ENCODE data around the gene APBB1IP.

The APBB1IP gene

DNA sequence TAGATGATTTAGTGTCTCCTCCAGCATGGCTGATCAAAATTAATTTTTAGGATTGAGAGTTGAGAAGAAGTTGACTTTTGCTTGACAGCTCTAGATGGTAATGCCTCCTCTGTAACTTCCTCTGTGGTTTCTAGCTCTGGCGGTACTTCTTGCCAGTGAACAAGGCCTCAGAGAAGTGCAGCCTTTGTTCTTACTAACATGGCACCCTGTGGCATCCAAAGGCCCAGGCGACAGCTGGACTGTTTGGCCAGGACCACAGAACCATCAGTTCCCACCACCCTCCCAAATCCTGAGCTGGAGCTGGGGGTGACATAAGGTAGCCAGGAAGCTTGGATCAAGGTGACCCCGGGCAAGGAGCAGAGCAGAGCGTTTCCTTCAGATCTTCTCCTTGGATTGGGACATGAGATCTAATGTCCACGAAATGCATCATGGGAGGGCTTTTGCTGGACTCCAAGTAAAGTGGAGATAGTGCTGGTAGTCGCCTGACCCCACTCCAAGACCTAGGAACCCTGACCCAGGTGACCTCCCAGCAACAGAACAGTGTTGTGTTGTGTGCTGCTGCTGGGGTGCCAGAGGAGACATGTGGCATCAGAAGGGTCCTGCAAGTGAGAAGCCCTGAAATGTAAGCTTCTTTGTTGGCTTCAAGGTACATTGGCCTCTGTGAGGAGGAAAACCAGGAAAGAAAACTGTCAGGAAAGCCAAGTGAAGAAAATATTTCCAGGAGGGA, 41.8 kb downstream of the APBB1IP start:
- peak in 1 of 2 experiments; percentile 77 for DNase-seq (ENCODE audit: low read depth in 1 of 2, low spot score in 1 of 2)
- Histone ChIP-seq H3K27me3 (ENCODE audit: insufficient read depth, poor library complexity, severe bottlenecking) (no peaks in the 10 kb centered on the region), H3K27ac (replicated peaks) (peak overlapping the region; percentile 77), H3K4me3 (replicated peaks; ENCODE audit: insufficient read depth, low read length) (no peak overlapping the region)
- TF ChIP-seq POLR2AphosphoS5 (IDR thresholded peaks at IDR 0.05; ENCODE audit: low read depth), result 0 out of 2 replicates have a peak, but pooled peaks have one; percentile 26
- no peak for TF ChIP-seq GABPA (IDR thresholded peaks at IDR 0.05; ENCODE audit: low read depth)
- TF ChIP-seq SPI1 (IDR thresholded peaks at IDR 0.05; ENCODE audit: borderline replicate concordance, low read depth), result peak; percentile 38; the same call in 1 of the 2 replicates
- TF ChIP-seq, protein P1, sequence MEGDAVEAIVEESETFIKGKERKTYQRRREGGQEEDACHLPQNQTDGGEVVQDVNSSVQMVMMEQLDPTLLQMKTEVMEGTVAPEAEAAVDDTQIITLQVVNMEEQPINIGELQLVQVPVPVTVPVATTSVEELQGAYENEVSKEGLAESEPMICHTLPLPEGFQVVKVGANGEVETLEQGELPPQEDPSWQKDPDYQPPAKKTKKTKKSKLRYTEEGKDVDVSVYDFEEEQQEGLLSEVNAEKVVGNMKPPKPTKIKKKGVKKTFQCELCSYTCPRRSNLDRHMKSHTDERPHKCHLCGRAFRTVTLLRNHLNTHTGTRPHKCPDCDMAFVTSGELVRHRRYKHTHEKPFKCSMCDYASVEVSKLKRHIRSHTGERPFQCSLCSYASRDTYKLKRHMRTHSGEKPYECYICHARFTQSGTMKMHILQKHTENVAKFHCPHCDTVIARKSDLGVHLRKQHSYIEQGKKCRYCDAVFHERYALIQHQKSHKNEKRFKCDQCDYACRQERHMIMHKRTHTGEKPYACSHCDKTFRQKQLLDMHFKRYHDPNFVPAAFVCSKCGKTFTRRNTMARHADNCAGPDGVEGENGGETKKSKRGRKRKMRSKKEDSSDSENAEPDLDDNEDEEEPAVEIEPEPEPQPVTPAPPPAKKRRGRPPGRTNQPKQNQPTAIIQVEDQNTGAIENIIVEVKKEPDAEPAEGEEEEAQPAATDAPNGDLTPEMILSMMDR (IDR thresholded peaks at IDR 0.05; ENCODE audit: insufficient read depth, low read length), result no peak
- TF ChIP-seq, protein P2, sequence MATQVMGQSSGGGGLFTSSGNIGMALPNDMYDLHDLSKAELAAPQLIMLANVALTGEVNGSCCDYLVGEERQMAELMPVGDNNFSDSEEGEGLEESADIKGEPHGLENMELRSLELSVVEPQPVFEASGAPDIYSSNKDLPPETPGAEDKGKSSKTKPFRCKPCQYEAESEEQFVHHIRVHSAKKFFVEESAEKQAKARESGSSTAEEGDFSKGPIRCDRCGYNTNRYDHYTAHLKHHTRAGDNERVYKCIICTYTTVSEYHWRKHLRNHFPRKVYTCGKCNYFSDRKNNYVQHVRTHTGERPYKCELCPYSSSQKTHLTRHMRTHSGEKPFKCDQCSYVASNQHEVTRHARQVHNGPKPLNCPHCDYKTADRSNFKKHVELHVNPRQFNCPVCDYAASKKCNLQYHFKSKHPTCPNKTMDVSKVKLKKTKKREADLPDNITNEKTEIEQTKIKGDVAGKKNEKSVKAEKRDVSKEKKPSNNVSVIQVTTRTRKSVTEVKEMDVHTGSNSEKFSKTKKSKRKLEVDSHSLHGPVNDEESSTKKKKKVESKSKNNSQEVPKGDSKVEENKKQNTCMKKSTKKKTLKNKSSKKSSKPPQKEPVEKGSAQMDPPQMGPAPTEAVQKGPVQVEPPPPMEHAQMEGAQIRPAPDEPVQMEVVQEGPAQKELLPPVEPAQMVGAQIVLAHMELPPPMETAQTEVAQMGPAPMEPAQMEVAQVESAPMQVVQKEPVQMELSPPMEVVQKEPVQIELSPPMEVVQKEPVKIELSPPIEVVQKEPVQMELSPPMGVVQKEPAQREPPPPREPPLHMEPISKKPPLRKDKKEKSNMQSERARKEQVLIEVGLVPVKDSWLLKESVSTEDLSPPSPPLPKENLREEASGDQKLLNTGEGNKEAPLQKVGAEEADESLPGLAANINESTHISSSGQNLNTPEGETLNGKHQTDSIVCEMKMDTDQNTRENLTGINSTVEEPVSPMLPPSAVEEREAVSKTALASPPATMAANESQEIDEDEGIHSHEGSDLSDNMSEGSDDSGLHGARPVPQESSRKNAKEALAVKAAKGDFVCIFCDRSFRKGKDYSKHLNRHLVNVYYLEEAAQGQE (IDR thresholded peaks at IDR 0.05; ENCODE audit: insufficient replicate concordance, low read depth), result no peak

DNA sequence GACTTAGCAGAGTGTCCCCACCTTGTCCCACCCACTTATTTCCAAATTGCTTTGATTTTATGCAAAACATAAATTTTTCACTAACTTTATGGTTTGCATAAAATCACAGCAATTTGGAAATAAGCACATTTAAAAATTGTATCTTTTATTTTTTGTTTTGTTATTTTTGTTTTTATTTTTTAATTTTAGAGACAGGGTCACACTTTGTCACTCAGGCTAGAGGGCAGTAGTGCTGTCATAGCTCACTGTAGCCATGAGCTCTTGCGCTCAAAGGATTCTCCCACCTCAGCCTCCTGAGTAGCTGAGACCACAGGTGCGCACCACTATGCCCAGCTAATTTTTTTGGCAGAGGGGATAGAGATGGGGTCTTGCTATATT, 43.2 kb downstream of the APBB1IP start:
- TF ChIP-seq, protein P1 (IDR thresholded peaks at IDR 0.05; ENCODE audit: insufficient read depth, low read length), result no peak
- TF ChIP-seq POLR2AphosphoS5 (IDR thresholded peaks at IDR 0.05; ENCODE audit: low read depth), result no peak
- no peak for TF ChIP-seq SPI1 (IDR thresholded peaks at IDR 0.05; ENCODE audit: borderline replicate concordance, low read depth)
- TF ChIP-seq, protein P2 (IDR thresholded peaks at IDR 0.05; ENCODE audit: insufficient replicate concordance, low read depth), result no peak
- TF ChIP-seq GABPA (IDR thresholded peaks at IDR 0.05; ENCODE audit: low read depth), result no peak
- H3K27me3 ChIP-seq (ENCODE audit: insufficient read depth, poor library complexity, severe bottlenecking), result no peaks in the 10 kb centered on the region
- no peak for DNase-seq (ENCODE audit: low read depth in 1 of 2, low spot score in 1 of 2)
- no peak overlapping the region for H3K4me3 ChIP-seq (replicated peaks; ENCODE audit: insufficient read depth, low read length)
- H3K27ac ChIP-seq (replicated peaks), result peak overlapping the region; percentile 77

DNA sequence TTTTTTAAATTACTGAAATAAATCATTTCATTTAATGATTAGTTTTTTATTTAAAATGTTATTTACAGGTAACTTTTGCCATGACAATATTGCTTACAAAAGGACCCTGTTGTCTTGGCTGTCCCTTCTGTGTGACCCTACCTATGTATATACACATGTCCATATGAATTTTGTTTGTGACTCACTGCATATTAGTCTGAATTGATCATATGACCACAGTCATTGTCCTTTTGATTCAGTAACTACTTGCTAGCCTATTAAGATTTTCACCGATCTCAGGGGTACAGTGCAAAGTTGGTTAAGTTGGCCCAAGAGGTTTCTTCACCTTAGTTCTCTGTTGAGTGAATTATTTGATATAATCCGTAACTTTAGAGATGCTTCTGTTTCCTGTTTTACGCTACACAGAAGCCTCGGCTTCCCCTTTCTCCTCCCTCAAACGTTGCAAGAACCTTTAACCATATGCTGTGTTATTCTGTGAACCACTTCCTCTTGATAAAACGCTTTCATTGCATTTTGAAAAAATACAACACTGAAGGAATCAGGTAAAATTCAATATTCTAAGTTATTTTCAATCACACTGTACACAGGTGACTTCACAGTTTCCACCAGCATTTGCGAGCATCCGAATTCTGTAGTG, 43.9 kb downstream of the APBB1IP start:
- H3K27ac ChIP-seq (replicated peaks), result peak overlapping the region; percentile 77
- H3K4me3 ChIP-seq (replicated peaks; ENCODE audit: insufficient read depth, low read length), result no peak overlapping the region
- TF ChIP-seq SPI1 (IDR thresholded peaks at IDR 0.05; ENCODE audit: borderline replicate concordance, low read depth), result peak; percentile 98
- TF ChIP-seq POLR2AphosphoS5 (IDR thresholded peaks at IDR 0.05; ENCODE audit: low read depth), result peak; percentile 68; the same call in 1 of the 2 replicates
- TF ChIP-seq, protein P2 (IDR thresholded peaks at IDR 0.05; ENCODE audit: insufficient replicate concordance, low read depth), result no peak
- peak in 1 of 2 experiments; percentile 87 for DNase-seq (ENCODE audit: low read depth in 1 of 2, low spot score in 1 of 2)
- no peaks in the 10 kb centered on the region for H3K27me3 ChIP-seq (ENCODE audit: insufficient read depth, poor library complexity, severe bottlenecking)
